GM18868 (cell line): ENCODE measurements around the gene CLEC20A.
A peak's percentile ranks its signal among the peaks of the same experiment; 100 is the strongest.
"Not testable (repeated sequence)": the region's sequence is repeated elsewhere in the genome, so short reads cannot be mapped to it uniquely, and the experiment has no call there.

ENCODE experiments used
- ATAC-seq: cut with Tn5 transposase; IDR thresholded peaks from one replicate; pipeline ENCODE4 v1.9.1; 2021; ENCODE audit warnings: mild to moderate bottlenecking, moderate library complexity; ENCODE audit not compliant: unreplicated experiment

CLEC20A gene

GRCh38 chr1:178529364-178530036 is 32.7 kb upstream of the CLEC20A start:
- ATAC-seq: no peak

GRCh38 chr1:178528953-178529335 is 32.2 kb upstream of the CLEC20A start:
- ATAC-seq: no peak

GRCh38 chr1:178528228-178528952 is 31.6 kb upstream of the CLEC20A start:
- ATAC-seq: no peak

- no peak for ATAC-seq
Measured at GRCh38 chr1:178527117-178527516, 30.4 kb upstream of the CLEC20A start.

GRCh38 chr1:178521241-178521640 is 24.5 kb upstream of the CLEC20A start:
- no peak for ATAC-seq

- no peak for ATAC-seq
Measured at GRCh38 chr1:178520803-178521202, 24.0 kb upstream of the CLEC20A start.

- no peak for ATAC-seq
Measured at GRCh38 chr1:178518894-178519293, 22.1 kb upstream of the CLEC20A start.

- ATAC-seq: no peak
Measured at GRCh38 chr1:178516110-178516509, 19.3 kb upstream of the CLEC20A start.

GRCh38 chr1:178513278-178513983 is 16.7 kb upstream of the CLEC20A start:
- ATAC-seq: no peak

- no peak for ATAC-seq
Measured at GRCh38 chr1:178512566-178513277, 16.0 kb upstream of the CLEC20A start, which contains the start of gene TEX35. TEX35 (plus strand) TSS chr1:178513109; CDS start chr1:178513189, 80 bp downstream.

- no peak for ATAC-seq
Measured at GRCh38 chr1:178510155-178510554, 13.4 kb upstream of the CLEC20A start.

GRCh38 chr1:178509414-178510007 is 12.7 kb upstream of the CLEC20A start:
- no peak for ATAC-seq

GRCh38 chr1:178506669-178507068 is 9.9 kb upstream of the CLEC20A start:
- no peak for ATAC-seq

GRCh38 chr1:178506177-178506576 is 9.4 kb upstream of the CLEC20A start:
- ATAC-seq: no peak

GRCh38 chr1:178504286-178504685 is 7.5 kb upstream of the CLEC20A start:
- no peak for ATAC-seq

GRCh38 chr1:178503849-178504248 is 7.1 kb upstream of the CLEC20A start:
- ATAC-seq: no peak

GRCh38 chr1:178503316-178503715 is 6.6 kb upstream of the CLEC20A start:
- not testable (repeated sequence) for ATAC-seq

- ATAC-seq: no peak
Measured at GRCh38 chr1:178502856-178503255, 6.1 kb upstream of the CLEC20A start.

GRCh38 chr1:178502330-178502714 is 5.6 kb upstream of the CLEC20A start:
- no peak for ATAC-seq

- ATAC-seq: peak; percentile 89
Measured at GRCh38 chr1:178501705-178502329, 5.1 kb upstream of the CLEC20A start.
